Right atrium auricular region (tissue), 2 donors: ENCODE measurements around the gene NGRN. TPM values are rescaled to one million over a fixed set of nuclear protein-coding genes. Genes with fewer than 3 reads are reported as not detected.
"Not testable (repeated sequence)": the region's sequence is repeated elsewhere in the genome, so short reads cannot be mapped to it uniquely, and the experiment has no call there.

ENCODE experiments used
- DNase-seq: peaks from one replicate; pipeline ENCODE4 v3.0.0-alpha.2; 2019; ENCODE audit warnings: low spot score
- H3K27ac ChIP-seq, 2 donors: fragments of 200-600 bp; sonication (generic); 1 replicate in 1 of 2; 2 replicates in 1 of 2; pipeline ENCODE4 v1.5.1; 2016 to 2019
- H3K27me3 ChIP-seq, 2 donors: fragments of 200-600 bp; sonication (generic); one replicate each; pipeline versions ENCODE4 v1.5.1 to v1.6.0; 2017 to 2019
- H3K36me3 ChIP-seq: fragments of 200-600 bp; sonication (generic); one replicate; pipeline ENCODE4 v1.5.1; 2016
- H3K4me1 ChIP-seq, 2 donors: fragments of 200-600 bp; sonication (generic); one replicate each; pipeline versions ENCODE4 v1.5.1 to v1.6.0; 2017 to 2019
- H3K4me3 ChIP-seq, 2 donors: fragments of 200-600 bp; sonication (generic); 1 replicate in 1 of 2; 2 replicates in 1 of 2; pipeline ENCODE4 v1.5.1; 2017 to 2019; ENCODE audit warnings: mild to moderate bottlenecking in 1 of 2, moderate library complexity in 1 of 2
- H3K9me3 ChIP-seq, 2 donors: fragments of 200-600 bp; sonication (generic); one replicate each; pipeline ENCODE4 v1.5.1; 2019
- total RNA-seq, 2 donors: library from RNA; depleted of rRNA; stranded (reverse); fragments of >200 nt; gene quantifications; one replicate each; pipeline ENCODE4 v1.1.0, GENCODE V29; 2016
- TF ChIP-seq, protein P1 (sequence below), 2 donors: fragments of 200-600 bp; sonication (generic); IDR thresholded peaks; one replicate each; pipeline ENCODE4 v1.5.1; 2019; ENCODE audit warnings: antibody characterized with exemption in 2 of 2

Gene NGRN
- total RNA-seq, 2 donors from 2014 or later: 107 to 110 TPM

DNA sequence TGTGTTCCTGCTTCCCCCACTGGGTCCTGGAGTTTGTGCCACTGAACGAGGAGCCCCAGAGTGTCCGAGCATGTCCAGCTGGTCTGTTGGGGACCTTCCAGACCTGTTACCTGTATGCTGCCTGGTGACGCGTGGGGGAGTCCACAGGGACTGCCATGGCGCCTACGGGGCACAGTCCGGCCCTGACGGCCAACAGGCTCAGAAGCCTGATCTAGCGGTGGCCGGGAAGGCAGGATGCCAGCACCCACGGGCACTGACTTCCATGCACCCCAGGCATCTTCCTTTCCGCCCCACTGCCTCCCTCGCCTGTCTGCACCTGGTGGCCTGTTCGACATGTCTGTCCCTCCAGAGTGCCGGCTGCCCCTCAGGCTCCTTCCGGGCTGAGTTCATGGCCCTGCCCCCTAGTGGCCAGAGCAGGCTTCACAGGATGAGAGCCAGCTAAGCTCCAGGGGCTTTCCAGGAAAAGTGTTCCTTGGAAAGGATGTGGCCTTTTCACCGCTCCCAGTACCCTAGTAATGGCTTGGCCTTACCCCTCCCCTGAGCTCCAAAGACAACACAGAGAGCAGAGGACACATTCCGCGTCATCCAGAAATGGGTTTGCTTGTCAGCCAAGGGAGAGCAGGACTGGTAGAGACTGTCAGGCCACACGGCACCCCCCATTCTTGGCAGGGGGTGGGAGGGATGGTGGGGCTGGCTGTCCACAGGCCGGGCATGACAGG is 35.7 kb downstream of the NGRN start:
- H3K4me1 ChIP-seq: peaks cover 0 to 7% of the 10 kb centered on the region in 2 donors
- H3K27me3 ChIP-seq: no peaks in the 10 kb centered on the region
- TF ChIP-seq, protein P1, sequence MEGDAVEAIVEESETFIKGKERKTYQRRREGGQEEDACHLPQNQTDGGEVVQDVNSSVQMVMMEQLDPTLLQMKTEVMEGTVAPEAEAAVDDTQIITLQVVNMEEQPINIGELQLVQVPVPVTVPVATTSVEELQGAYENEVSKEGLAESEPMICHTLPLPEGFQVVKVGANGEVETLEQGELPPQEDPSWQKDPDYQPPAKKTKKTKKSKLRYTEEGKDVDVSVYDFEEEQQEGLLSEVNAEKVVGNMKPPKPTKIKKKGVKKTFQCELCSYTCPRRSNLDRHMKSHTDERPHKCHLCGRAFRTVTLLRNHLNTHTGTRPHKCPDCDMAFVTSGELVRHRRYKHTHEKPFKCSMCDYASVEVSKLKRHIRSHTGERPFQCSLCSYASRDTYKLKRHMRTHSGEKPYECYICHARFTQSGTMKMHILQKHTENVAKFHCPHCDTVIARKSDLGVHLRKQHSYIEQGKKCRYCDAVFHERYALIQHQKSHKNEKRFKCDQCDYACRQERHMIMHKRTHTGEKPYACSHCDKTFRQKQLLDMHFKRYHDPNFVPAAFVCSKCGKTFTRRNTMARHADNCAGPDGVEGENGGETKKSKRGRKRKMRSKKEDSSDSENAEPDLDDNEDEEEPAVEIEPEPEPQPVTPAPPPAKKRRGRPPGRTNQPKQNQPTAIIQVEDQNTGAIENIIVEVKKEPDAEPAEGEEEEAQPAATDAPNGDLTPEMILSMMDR (IDR thresholded peaks at IDR 0.05): peak; percentile 71 to 85
- H3K36me3 ChIP-seq: no peaks in the 10 kb centered on the region
- peak; percentile 62 for DNase-seq
- no peaks in the 10 kb centered on the region for H3K9me3 ChIP-seq
- H3K27ac ChIP-seq: peak overlapping the region; percentile 0 to 34
- H3K4me3 ChIP-seq: no peak overlapping the region

DNA sequence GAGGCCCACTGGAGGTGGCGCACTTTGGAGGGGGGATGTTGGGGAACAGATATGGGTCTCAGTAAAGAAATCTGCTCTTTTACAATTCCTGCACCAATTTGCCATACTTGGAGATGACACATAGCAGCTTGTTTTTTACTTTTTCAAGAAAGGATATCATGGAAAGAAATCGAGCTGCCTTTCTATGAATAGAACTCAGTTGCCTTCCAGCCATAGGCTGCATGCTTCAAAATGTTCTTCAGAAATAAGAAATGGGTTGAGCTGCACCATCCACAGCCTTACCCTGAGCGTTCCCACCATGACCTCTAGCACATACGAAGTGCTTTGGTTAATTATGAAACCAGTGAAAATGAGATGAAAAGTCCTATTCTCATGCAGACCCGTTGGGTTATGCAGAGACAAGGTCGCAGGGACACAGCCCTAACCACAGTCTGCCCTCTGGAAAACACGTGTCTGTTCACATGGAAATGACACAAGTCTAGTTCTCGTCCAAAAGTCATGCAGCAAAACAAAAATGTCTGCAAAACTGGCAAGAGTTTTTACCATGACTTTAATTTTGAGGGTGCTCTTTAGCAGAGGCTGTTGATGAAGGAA is 36.3 kb downstream of the NGRN start:
- H3K27me3 ChIP-seq: no peaks in the 10 kb centered on the region
- DNase-seq: peak; percentile 52
- H3K4me3 ChIP-seq: no peak overlapping the region
- TF ChIP-seq, protein P1 (IDR thresholded peaks at IDR 0.05): no peak
- no peaks in the 10 kb centered on the region for H3K36me3 ChIP-seq
- peak overlapping the region; percentile 0 to 34 for H3K27ac ChIP-seq
- no peaks in the 10 kb centered on the region for H3K9me3 ChIP-seq
- peaks cover 0 to 7% of the 10 kb centered on the region in 2 donors for H3K4me1 ChIP-seq

DNA sequence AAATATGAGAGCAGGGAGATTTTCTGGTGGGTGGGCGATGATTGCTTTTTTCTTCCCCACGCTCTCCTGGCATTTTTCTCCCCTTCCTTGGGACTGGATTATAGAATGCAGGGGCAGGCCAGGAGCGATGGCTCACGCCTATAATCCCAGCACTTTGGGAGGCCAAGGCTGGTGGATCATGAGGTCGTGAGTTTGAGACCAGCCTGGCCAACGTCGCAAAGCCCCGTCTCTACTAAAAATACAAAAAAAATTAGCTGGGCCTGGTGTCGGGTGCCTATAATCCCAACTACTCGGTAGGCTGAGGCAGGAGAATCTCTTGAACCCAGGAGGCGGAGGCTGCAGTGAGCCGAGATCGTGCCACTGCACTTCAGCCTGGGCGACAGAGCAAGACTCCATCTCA is 39.9 kb downstream of the NGRN start:
- not testable (repeated sequence) for H3K4me3 ChIP-seq, H3K36me3 ChIP-seq

DNA sequence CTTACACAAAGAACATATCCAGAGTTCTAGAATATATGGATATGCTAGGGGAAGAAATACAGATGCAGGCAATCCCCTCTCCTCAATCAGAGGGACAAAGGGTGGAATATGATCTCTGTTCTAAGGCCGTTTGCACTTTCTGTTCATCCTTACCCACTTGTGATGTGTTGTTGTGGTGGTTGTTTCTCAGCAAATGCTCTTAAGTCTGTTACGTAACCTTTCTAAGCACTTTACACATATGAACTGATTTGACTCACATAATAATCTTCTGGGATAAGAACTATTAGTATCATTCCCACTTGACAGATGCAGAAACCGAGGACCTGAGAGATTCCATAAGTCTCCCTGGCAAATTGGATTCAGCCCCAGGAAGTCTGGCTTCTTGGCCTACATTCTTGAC is 40.5 kb downstream of the NGRN start:
- TF ChIP-seq, protein P1 (IDR thresholded peaks at IDR 0.05): no peak
- H3K27ac ChIP-seq: no peak overlapping the region
- no peak for DNase-seq

More for the DNA sequence above, 39.9 kb downstream of the NGRN start:
- H3K27me3 ChIP-seq, H3K9me3 ChIP-seq, H3K27ac ChIP-seq, H3K4me1 ChIP-seq: not testable (repeated sequence)
- peak; percentile 16 for DNase-seq

DNA sequence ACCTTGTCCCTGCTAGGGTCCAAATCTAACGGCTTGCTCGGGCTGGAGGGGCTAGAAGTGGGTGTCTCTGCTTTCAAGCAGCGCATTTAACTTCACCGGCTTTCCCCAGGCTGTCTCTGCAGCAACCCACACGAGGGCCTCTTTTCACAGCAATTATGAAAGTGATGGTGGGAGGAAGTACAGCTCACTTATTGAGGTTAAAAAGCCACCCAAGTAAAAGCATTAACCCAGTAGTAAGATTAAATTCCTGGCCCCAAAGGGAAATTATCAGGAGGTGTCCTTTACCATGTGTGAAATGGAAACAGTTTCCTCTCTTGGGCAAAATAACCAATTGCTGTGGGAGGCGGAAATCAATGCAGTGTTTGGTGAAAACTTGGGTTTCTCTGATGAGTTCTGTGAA is 41.1 kb downstream of the NGRN start:
- H3K27ac ChIP-seq: no peak overlapping the region
- H3K4me3 ChIP-seq: no peak overlapping the region
- peaks cover 0 to 4% of the 10 kb centered on the region in 2 donors for H3K4me1 ChIP-seq
- peak; percentile 54 for DNase-seq
- H3K27me3 ChIP-seq: no peaks in the 10 kb centered on the region
- TF ChIP-seq, protein P1 (IDR thresholded peaks at IDR 0.05): no peak
- no peaks in the 10 kb centered on the region for H3K9me3 ChIP-seq
- H3K36me3 ChIP-seq: no peaks in the 10 kb centered on the region

More for the DNA sequence above, 40.5 kb downstream of the NGRN start:
- Histone ChIP-seq H3K4me3 (no peak overlapping the region), H3K27me3 (no peaks in the 10 kb centered on the region), H3K36me3 (no peaks in the 10 kb centered on the region), H3K4me1 (peaks cover 0 to 7% of the 10 kb centered on the region in 2 donors), H3K9me3 (no peaks in the 10 kb centered on the region)

DNA sequence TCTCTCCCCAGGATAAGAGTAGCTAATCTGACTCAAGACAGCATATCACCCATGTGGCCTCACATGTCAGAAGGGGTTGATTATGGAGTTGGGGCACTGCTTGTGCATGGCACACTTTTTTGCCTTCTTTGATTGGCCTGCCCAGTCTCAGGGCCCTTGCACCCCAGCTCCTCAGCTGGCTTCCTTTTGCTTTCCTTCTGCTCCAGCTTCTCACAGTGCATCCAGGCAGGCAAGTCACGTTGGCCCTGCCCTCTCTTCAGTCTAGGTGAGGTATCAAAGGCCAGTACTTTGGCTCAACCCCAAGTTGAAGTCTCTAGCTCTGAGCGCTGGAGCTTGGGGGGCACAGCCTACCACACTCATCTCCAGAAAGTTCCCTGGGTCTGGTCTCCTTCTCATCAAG is 42.2 kb downstream of the NGRN start:
- no peak overlapping the region for H3K4me3 ChIP-seq
- H3K36me3 ChIP-seq: no peaks in the 10 kb centered on the region
- no peaks in the 10 kb centered on the region for H3K27me3 ChIP-seq
- peak; percentile 16 for DNase-seq
- no peaks in the 10 kb centered on the region for H3K4me1 ChIP-seq
- no peak overlapping the region for H3K27ac ChIP-seq
- TF ChIP-seq, protein P1 (IDR thresholded peaks at IDR 0.05): no peak
- H3K9me3 ChIP-seq: no peaks in the 10 kb centered on the region
